SU-DHL-6 (cell line): ENCODE results near the gene R3HDML.

ENCODE experiments used
- H2AFZ ChIP-seq: fragments of 200-600 bp; sonication (generic); 2 replicates; pipeline ENCODE4 v1.6.1; 2014; ENCODE audit warnings: low read depth, mild to moderate bottlenecking, moderate library complexity, mixed read lengths, antibody characterized with exemption, low read length; ENCODE audit not compliant: severe bottlenecking
- H3F3A ChIP-seq: fragments of 200-600 bp; shearing (Covaris generic); 2 replicates; pipeline ENCODE4 v1.6.0; 2016; ENCODE audit warnings: antibody characterized with exemption, mild to moderate bottlenecking; ENCODE audit not compliant: insufficient read depth
- H3K27ac ChIP-seq: fragments of 200-600 bp; sonication (generic); 2 replicates; pipeline ENCODE4 v1.5.1; 2016; ENCODE audit warnings: low read depth, mild to moderate bottlenecking, low read length, moderate library complexity, mixed read lengths
- H3K27me3 ChIP-seq: fragments of 200-600 bp; sonication (generic), shearing (Covaris generic); 2 replicates; pipeline ENCODE4 v1.6.0; 2014; ENCODE audit warnings: mild to moderate bottlenecking, low read length
- H3K36me3 ChIP-seq: fragments of 200-600 bp; sonication (generic); 2 replicates; pipeline ENCODE4 v1.6.1; 2014; ENCODE audit warnings: mild to moderate bottlenecking, low read length, mixed read lengths
- H3K4me2 ChIP-seq: fragments of 300-600, 200-600 bp; shearing (Covaris generic), sonication (generic); 2 replicates; pipeline ENCODE4 v1.6.0; 2014; ENCODE audit warnings: low read length, low read depth, mild to moderate bottlenecking; ENCODE audit not compliant: poor library complexity, severe bottlenecking
- H3K4me3 ChIP-seq: fragments of 200-600 bp; sonication (generic); 2 replicates; pipeline ENCODE4 v1.5.1; 2014; ENCODE audit warnings: antibody characterized with exemption, low read length, mild to moderate bottlenecking, mixed read lengths; ENCODE audit not compliant: insufficient read depth, poor library complexity, severe bottlenecking
- H3K79me2 ChIP-seq: fragments of 200-600 bp; sonication (generic); 2 replicates; pipeline ENCODE4 v1.6.1; 2014; ENCODE audit warnings: mild to moderate bottlenecking, low read length, moderate library complexity; ENCODE audit not compliant: insufficient read depth
- H3K9ac ChIP-seq: fragments of 200-600 bp; sonication (generic); 2 replicates; pipeline ENCODE4 v1.7.0; 2014; ENCODE audit warnings: mild to moderate bottlenecking, low read length
- H3K9me2 ChIP-seq: fragments of 200-600 bp; sonication (generic); replicated peaks from 2 replicates; pipeline ENCODE4 v1.6.1; 2014; ENCODE audit warnings: low read length; ENCODE audit not compliant: insufficient read depth
- H3K9me3 ChIP-seq: fragments of 200-600 bp; sonication (generic); 2 replicates; pipeline ENCODE4 v1.6.1; 2014; ENCODE audit warnings: low read length, mixed read lengths; ENCODE audit not compliant: insufficient read depth
- H4K20me1 ChIP-seq: fragments of 200-600 bp; sonication (generic); 2 replicates; pipeline ENCODE4 v1.6.1; 2014; ENCODE audit warnings: low read depth, mild to moderate bottlenecking, antibody characterized with exemption, low read length, moderate library complexity, mixed read lengths
- EZH2phosphoT487 ChIP-seq: fragments of 200-600 bp; sonication (generic), shearing (Covaris generic); conservative IDR thresholded peaks from 2 replicates; pipeline ENCODE4 v1.6.1; 2018; ENCODE audit warnings: mild to moderate bottlenecking, antibody characterized with exemption, low read length, moderate library complexity, mixed read lengths
- TF ChIP-seq, protein P1 (sequence below): fragments of 200-600 bp; sonication (generic); IDR thresholded peaks from one replicate; pipeline ENCODE4 v1.5.1; 2017; ENCODE audit warnings: antibody characterized with exemption, mild to moderate bottlenecking, low read length, moderate library complexity; ENCODE audit not compliant: insufficient read depth, poor library complexity, severe bottlenecking

Gene R3HDML

DNA sequence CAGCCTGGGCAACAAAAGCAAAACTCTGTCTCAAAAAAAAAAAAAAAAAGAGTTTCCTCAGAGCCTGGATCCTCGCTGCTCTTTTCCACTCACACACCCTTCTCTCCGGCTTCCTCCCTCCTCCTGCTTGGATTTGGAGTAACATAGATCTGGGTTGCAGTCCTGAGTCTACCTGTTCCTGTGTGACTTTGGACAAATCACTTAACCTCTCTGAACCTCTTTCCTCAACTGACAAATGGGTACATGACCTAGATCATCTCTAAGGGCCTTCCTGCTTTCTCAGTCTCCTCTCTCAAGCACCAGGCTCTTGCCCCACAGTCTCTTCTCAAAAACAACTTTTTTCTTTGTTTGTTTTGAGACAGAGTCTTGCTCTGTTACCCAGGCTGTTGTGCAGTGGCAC, 5.6 kb upstream of the R3HDML start:
- H3K4me2 ChIP-seq: no peak overlapping the region
- no peak overlapping the region for H2AFZ ChIP-seq
- no peaks in the 10 kb centered on the region for H4K20me1 ChIP-seq
- no peak overlapping the region for H3K27ac ChIP-seq
- TF ChIP-seq, protein P1, sequence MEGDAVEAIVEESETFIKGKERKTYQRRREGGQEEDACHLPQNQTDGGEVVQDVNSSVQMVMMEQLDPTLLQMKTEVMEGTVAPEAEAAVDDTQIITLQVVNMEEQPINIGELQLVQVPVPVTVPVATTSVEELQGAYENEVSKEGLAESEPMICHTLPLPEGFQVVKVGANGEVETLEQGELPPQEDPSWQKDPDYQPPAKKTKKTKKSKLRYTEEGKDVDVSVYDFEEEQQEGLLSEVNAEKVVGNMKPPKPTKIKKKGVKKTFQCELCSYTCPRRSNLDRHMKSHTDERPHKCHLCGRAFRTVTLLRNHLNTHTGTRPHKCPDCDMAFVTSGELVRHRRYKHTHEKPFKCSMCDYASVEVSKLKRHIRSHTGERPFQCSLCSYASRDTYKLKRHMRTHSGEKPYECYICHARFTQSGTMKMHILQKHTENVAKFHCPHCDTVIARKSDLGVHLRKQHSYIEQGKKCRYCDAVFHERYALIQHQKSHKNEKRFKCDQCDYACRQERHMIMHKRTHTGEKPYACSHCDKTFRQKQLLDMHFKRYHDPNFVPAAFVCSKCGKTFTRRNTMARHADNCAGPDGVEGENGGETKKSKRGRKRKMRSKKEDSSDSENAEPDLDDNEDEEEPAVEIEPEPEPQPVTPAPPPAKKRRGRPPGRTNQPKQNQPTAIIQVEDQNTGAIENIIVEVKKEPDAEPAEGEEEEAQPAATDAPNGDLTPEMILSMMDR: no peak
- TF ChIP-seq EZH2phosphoT487: no peak
- H3K36me3 ChIP-seq: no peaks in the 10 kb centered on the region
- H3F3A ChIP-seq: no peaks in the 10 kb centered on the region
- H3K9me3 ChIP-seq: no peaks in the 10 kb centered on the region
- H3K9me2 ChIP-seq: no peaks in the 10 kb centered on the region
- H3K9ac ChIP-seq: no peak overlapping the region
- H3K79me2 ChIP-seq: no peaks in the 10 kb centered on the region
- H3K4me3 ChIP-seq: no peak overlapping the region
- no peaks in the 10 kb centered on the region for H3K27me3 ChIP-seq

DNA sequence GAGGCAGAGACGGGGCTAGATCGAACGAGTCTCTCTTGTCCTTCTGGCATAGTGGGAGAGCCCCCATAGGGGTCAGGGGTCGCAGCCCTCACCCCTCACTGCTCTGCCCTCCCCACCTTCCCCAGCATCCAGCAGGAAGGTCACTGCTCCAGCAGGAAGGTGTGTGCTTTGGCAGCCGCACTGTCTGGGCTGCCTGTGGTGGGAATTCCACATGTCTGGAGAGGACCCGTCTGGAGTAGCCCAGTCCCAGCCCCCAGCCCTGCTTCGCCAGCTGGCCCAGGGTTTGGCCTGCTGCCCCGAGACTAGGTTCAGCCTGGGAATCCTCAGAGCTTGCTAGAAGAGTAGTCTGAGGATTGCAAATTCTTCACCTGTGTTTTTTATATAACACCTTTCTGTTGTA, 2.5 kb upstream of the R3HDML start:
- H4K20me1 ChIP-seq: no peaks in the 10 kb centered on the region
- no peak overlapping the region for H3K9ac ChIP-seq
- H3K27ac ChIP-seq: no peak overlapping the region
- no peak overlapping the region for H2AFZ ChIP-seq
- no peak overlapping the region for H3K4me3 ChIP-seq
- no peaks in the 10 kb centered on the region for H3F3A ChIP-seq
- no peaks in the 10 kb centered on the region for H3K36me3 ChIP-seq
- no peaks in the 10 kb centered on the region for H3K9me3 ChIP-seq
- no peaks in the 10 kb centered on the region for H3K79me2 ChIP-seq
- H3K4me2 ChIP-seq: no peak overlapping the region
- H3K9me2 ChIP-seq: no peaks in the 10 kb centered on the region
- H3K27me3 ChIP-seq: no peaks in the 10 kb centered on the region
- TF ChIP-seq EZH2phosphoT487: no peak
- TF ChIP-seq, protein P1: no peak

DNA sequence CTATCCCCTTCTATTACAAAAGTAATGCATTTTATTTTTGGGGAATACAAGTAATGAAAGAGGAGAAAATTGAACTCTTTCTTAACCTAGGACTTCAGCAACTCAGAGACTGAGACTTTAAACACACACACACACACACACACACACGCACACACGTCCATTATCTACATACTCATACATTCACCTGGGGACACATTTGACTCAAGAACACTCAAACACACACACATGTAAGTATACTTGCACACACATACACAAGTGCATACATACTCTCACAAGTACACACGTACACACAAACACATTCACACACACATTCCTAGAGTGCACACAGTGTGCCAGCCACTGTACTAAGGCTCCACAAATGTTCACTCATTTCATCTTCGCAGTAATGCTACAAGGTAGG, 2.1 kb upstream of the R3HDML start:
- Histone ChIP-seq H2AFZ (no peak overlapping the region), H3F3A (no peaks in the 10 kb centered on the region), H3K36me3 (no peaks in the 10 kb centered on the region), H3K9ac (no peak overlapping the region), H3K4me3 (no peak overlapping the region), H3K27me3 (no peaks in the 10 kb centered on the region), H3K4me2 (no peak overlapping the region), H4K20me1 (no peaks in the 10 kb centered on the region), H3K9me2 (no peaks in the 10 kb centered on the region), H3K79me2 (no peaks in the 10 kb centered on the region), H3K27ac (no peak overlapping the region), H3K9me3 (no peaks in the 10 kb centered on the region)
- TF ChIP-seq, protein P1: no peak
- TF ChIP-seq EZH2phosphoT487: no peak

DNA sequence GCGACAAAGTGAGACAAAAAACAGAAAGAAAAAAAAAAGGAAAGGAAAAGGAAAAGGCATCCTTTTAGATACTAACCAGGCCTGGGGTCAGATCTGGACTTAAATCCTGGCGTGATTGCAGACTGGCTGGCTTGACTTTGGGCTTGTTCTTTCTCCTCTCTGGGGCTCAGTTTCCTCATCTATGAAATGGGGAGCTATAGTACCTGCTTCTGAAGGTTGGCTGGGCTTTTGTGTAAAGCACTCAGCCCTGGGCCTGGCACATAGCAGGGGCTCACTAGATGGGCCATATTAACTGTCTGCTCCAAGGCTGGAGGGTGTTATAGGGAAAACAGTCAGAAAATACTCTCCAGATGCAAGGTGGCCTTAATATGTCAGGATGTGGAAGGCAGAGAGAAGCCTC, 1.2 kb upstream of the R3HDML start:
- H3K4me2 ChIP-seq: no peak overlapping the region
- no peaks in the 10 kb centered on the region for H4K20me1 ChIP-seq
- no peaks in the 10 kb centered on the region for H3K36me3 ChIP-seq
- H3K27ac ChIP-seq: no peak overlapping the region
- TF ChIP-seq, protein P1: no peak
- no peak for TF ChIP-seq EZH2phosphoT487
- no peaks in the 10 kb centered on the region for H3K79me2 ChIP-seq
- no peaks in the 10 kb centered on the region for H3K9me3 ChIP-seq
- no peak overlapping the region for H2AFZ ChIP-seq
- no peak overlapping the region for H3K4me3 ChIP-seq
- no peaks in the 10 kb centered on the region for H3F3A ChIP-seq
- no peak overlapping the region for H3K9ac ChIP-seq
- H3K27me3 ChIP-seq: no peaks in the 10 kb centered on the region
- no peaks in the 10 kb centered on the region for H3K9me2 ChIP-seq
